DOHH2 (cell line): ENCODE results near the gene PDZRN3.

Source experiments
- H3F3A ChIP-seq: fragments of 200-600 bp; sonication (generic), shearing (Covaris generic); 2 replicates; pipeline ENCODE4 v1.6.0; 2016; ENCODE audit warnings: antibody characterized with exemption, mild to moderate bottlenecking; ENCODE audit not compliant: control insufficient read depth, insufficient read depth
- H3K27ac ChIP-seq: fragments of 200-600 bp; sonication (generic); 2 replicates; pipeline ENCODE4 v1.5.1; 2014; ENCODE audit warnings: low read depth, mild to moderate bottlenecking, low read length, moderate library complexity
- H3K27me3 ChIP-seq: fragments of 200-600 bp; sonication (generic); 2 replicates; pipeline ENCODE4 v1.6.1; 2014; ENCODE audit warnings: mild to moderate bottlenecking, low read length, mixed read lengths; ENCODE audit not compliant: control insufficient read depth
- H3K36me3 ChIP-seq: fragments of 200-600 bp; sonication (generic); 2 replicates; pipeline ENCODE4 v1.6.1; 2014; ENCODE audit warnings: mild to moderate bottlenecking, low read length, moderate library complexity, mixed read lengths; ENCODE audit not compliant: control insufficient read depth
- H3K4me1 ChIP-seq: fragments of 200-600 bp; sonication (generic); 2 replicates; pipeline ENCODE4 v1.6.1; 2014; ENCODE audit warnings: mild to moderate bottlenecking, low read length, mixed read lengths; ENCODE audit not compliant: control insufficient read depth
- H3K4me2 ChIP-seq: fragments of 200-600 bp; sonication (generic); 2 replicates; pipeline ENCODE4 v1.6.0; 2014; ENCODE audit warnings: mild to moderate bottlenecking, low read length, moderate library complexity
- H3K4me3 ChIP-seq: fragments of 200-600 bp; sonication (generic); 2 replicates; pipeline ENCODE4 v1.5.1; 2014; ENCODE audit warnings: mild to moderate bottlenecking, low read length, mixed read lengths
- H3K79me2 ChIP-seq: fragments of 200-600 bp; sonication (generic); 2 replicates; pipeline ENCODE4 v1.6.1; 2014; ENCODE audit warnings: mild to moderate bottlenecking, low read length, mixed read lengths; ENCODE audit not compliant: control insufficient read depth
- H3K9me2 ChIP-seq: fragments of 200-600 bp; sonication (generic); replicated peaks from 2 replicates; pipeline ENCODE4 v1.6.1; 2014; ENCODE audit warnings: mild to moderate bottlenecking, low read length, mixed read lengths; ENCODE audit not compliant: control insufficient read depth
- H3K9me3 ChIP-seq: fragments of 200-600 bp; sonication (generic); 2 replicates; pipeline ENCODE4 v1.6.1; 2014; ENCODE audit warnings: antibody characterized with exemption, low read length, mixed read lengths; ENCODE audit not compliant: control insufficient read depth, insufficient read depth
- H4K20me1 ChIP-seq: fragments of 200-600 bp; sonication (generic); 2 replicates; pipeline ENCODE4 v1.6.0; 2014; ENCODE audit warnings: low read depth, mild to moderate bottlenecking, antibody characterized with exemption, low read length, moderate library complexity; ENCODE audit not compliant: control insufficient read depth, insufficient read depth
- EZH2phosphoT487 ChIP-seq: fragments of 200-600 bp; sonication (generic); IDR thresholded peaks from 2 replicates; pipeline ENCODE4 v1.6.1; 2017; ENCODE audit warnings: borderline replicate concordance, mild to moderate bottlenecking, antibody characterized with exemption, low read length, moderate library complexity, mixed read lengths
- TF ChIP-seq, protein P1 (sequence below): fragments of 200-600 bp; sonication (generic); IDR thresholded peaks from one replicate; pipeline ENCODE4 v1.5.1; 2014; ENCODE audit warnings: antibody characterized with exemption, mild to moderate bottlenecking, low read depth, low read length; ENCODE audit not compliant: poor library complexity, severe bottlenecking

Gene PDZRN3

DNA sequence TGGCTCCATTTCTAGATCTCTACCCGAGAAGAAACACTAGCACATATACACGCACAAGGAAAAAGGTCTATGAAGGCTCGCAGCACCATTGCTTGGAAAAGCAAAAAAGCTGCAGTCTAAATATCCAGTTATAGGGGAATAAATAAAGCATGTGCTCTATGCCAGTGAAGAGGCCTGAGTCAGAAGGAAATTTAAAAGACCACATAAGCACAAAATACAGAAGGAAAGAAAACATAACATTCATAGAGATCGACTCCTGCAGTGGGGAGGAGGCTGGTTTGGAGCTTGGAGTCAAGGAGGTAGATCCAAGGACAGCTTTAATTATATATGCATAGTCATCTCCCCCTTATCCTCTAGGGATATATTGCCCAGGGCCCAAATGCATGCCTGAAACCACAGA is 114.4 kb downstream of the PDZRN3 start:
- Histone ChIP-seq H3K9me3 (no peaks in the 10 kb centered on the region), H3K9me2 (no peaks in the 10 kb centered on the region), H3K27me3 (no peaks in the 10 kb centered on the region), H3K36me3 (no peaks in the 10 kb centered on the region), H3K4me3 (no peak overlapping the region), H3F3A (no peaks in the 10 kb centered on the region), H4K20me1 (no peaks in the 10 kb centered on the region), H3K4me1 (no peaks in the 10 kb centered on the region), H3K27ac (no peak overlapping the region), H3K79me2 (no peaks in the 10 kb centered on the region), H3K4me2 (no peak overlapping the region)
- TF ChIP-seq EZH2phosphoT487, result no peak
- TF ChIP-seq, protein P1, sequence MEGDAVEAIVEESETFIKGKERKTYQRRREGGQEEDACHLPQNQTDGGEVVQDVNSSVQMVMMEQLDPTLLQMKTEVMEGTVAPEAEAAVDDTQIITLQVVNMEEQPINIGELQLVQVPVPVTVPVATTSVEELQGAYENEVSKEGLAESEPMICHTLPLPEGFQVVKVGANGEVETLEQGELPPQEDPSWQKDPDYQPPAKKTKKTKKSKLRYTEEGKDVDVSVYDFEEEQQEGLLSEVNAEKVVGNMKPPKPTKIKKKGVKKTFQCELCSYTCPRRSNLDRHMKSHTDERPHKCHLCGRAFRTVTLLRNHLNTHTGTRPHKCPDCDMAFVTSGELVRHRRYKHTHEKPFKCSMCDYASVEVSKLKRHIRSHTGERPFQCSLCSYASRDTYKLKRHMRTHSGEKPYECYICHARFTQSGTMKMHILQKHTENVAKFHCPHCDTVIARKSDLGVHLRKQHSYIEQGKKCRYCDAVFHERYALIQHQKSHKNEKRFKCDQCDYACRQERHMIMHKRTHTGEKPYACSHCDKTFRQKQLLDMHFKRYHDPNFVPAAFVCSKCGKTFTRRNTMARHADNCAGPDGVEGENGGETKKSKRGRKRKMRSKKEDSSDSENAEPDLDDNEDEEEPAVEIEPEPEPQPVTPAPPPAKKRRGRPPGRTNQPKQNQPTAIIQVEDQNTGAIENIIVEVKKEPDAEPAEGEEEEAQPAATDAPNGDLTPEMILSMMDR, result no peak

DNA sequence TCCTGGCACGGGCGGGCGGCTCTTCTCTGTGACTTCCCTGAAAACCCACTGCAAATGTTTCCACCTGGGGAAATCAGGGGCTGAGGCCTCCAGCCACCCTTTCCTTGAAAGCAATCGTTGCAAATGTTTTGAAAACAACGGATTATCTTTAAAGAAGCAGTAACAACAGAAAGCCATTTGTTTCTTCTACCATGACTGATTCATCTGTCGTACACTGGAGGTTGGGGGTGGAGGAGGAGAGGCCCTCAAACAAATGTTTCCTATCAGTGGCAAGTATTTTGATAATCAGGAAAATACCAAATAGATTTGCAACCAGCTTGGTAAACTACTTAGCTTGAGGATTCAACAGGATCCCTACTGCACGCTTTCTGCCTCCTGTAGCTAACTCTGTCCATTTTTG is 114.9 kb downstream of the PDZRN3 start:
- H4K20me1 ChIP-seq, result no peaks in the 10 kb centered on the region
- H3F3A ChIP-seq, result no peaks in the 10 kb centered on the region
- no peaks in the 10 kb centered on the region for H3K27me3 ChIP-seq
- no peaks in the 10 kb centered on the region for H3K79me2 ChIP-seq
- no peak overlapping the region for H3K4me3 ChIP-seq
- H3K27ac ChIP-seq, result no peak overlapping the region
- no peak overlapping the region for H3K4me2 ChIP-seq
- no peaks in the 10 kb centered on the region for H3K4me1 ChIP-seq
- TF ChIP-seq, protein P1, result no peak
- no peak for TF ChIP-seq EZH2phosphoT487
- no peaks in the 10 kb centered on the region for H3K9me2 ChIP-seq
- H3K36me3 ChIP-seq, result no peaks in the 10 kb centered on the region
- H3K9me3 ChIP-seq, result no peaks in the 10 kb centered on the region

DNA sequence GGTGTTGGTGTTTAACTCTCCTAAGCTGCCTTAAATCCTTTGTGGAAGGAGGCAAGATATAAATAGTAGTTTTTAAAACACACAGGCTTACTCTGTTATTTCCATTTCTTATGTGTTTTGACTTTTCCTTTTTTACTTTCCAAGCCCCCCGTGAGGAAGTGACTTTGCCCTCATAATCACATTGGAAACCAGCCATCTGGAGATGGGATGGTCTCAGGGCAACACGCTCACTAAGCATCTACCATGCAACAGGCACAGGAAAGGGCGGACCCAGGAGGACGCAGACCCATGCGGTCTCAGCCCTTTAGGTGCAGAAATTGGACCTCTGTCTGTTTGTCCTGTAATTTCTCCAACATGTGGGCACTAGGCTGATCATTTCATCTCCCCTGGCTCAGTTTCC is 115.7 kb downstream of the PDZRN3 start:
- TF ChIP-seq, protein P1, result no peak
- TF ChIP-seq EZH2phosphoT487, result no peak
- Histone ChIP-seq H3F3A (no peaks in the 10 kb centered on the region), H3K9me3 (no peaks in the 10 kb centered on the region), H3K4me3 (no peak overlapping the region), H3K4me1 (no peaks in the 10 kb centered on the region), H3K27ac (no peak overlapping the region), H3K9me2 (no peaks in the 10 kb centered on the region), H3K27me3 (no peaks in the 10 kb centered on the region), H3K36me3 (no peaks in the 10 kb centered on the region), H3K79me2 (no peaks in the 10 kb centered on the region), H3K4me2 (no peak overlapping the region), H4K20me1 (no peaks in the 10 kb centered on the region)

DNA sequence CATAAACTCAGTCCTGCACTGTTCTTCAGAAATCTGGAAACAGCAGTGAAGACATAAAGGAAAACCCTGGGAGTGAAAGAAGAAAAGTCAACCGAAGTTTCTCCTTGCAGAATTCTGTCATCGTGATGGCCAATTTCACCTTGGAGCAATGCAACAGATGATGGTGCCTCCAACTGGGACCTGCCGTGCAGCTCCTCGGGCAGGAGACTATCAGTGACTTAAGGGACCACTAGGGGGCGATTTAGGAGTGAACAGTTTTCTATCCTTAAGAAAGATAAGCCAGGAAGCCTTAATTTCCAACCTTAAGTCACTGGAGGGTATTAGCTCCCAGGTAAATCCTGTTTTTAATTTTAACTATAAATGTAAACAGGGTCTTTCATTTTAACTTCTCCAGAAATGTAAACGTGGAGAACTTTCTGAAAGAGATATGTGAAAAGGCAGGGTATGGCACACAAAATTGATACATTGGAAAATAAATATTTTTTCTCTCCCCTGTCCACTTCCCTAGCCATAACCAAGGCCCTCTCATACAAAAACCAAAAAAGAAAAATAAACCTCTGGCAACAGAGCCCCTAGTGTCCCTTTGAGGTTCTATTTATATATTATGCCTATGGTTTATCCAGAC is 116.3 kb downstream of the PDZRN3 start:
- TF ChIP-seq, protein P1, result peak; percentile 78
- TF ChIP-seq EZH2phosphoT487, result no peak
- Histone ChIP-seq H3K36me3 (no peaks in the 10 kb centered on the region), H3K79me2 (no peaks in the 10 kb centered on the region), H3K4me3 (no peak overlapping the region), H4K20me1 (no peaks in the 10 kb centered on the region), H3F3A (no peaks in the 10 kb centered on the region), H3K27ac (no peak overlapping the region), H3K9me2 (no peaks in the 10 kb centered on the region), H3K9me3 (no peaks in the 10 kb centered on the region), H3K27me3 (no peaks in the 10 kb centered on the region), H3K4me1 (no peaks in the 10 kb centered on the region), H3K4me2 (no peak overlapping the region)
